Cardiac muscle cell (in vitro differentiated cells and primary cell): Measurements from ENCODE around the gene HGS. TPM values are rescaled to one million over a fixed set of nuclear protein-coding genes. Genes with fewer than 3 reads are reported as not detected.

Experiments used
- DNase-seq, 2 donors: peaks; one replicate each; pipeline versions ENCODE4 v3.0.0 to v3.0.0-alpha.2; 2010 to 2017; ENCODE audit warnings: low read depth in 1 of 2, low spot score in 1 of 2
- H3K27ac ChIP-seq: fragments of 200-600 bp; sonication (generic); 2 replicates; pipeline ENCODE4 v1.5.1; 2016
- H3K27me3 ChIP-seq: fragments of 200-600 bp; sonication (generic); 2 replicates; pipeline ENCODE4 v1.6.0; 2016; ENCODE audit warnings: control low read depth
- H3K36me3 ChIP-seq: fragments of 200-600 bp; sonication (generic); 2 replicates; pipeline ENCODE4 v1.5.1; 2016; ENCODE audit warnings: control low read depth
- H3K4me1 ChIP-seq: fragments of 200-600 bp; sonication (generic); 2 replicates; pipeline ENCODE4 v1.8.1; 2017; ENCODE audit warnings: low read depth, mild to moderate bottlenecking, mixed run types
- H3K4me3 ChIP-seq: fragments of 200-600 bp; sonication (generic); 2 replicates; pipeline ENCODE4 v1.5.1; 2016; ENCODE audit warnings: mild to moderate bottlenecking
- H3K9me3 ChIP-seq: fragments of 200-600 bp; sonication (generic); 2 replicates; pipeline ENCODE4 v1.5.1; 2017; ENCODE audit warnings: low read depth, mild to moderate bottlenecking, control low read depth
- CTCF ChIP-seq: IDR thresholded peaks from 2 replicates; pipeline ENCODE4 v1.5.1; 2012; ENCODE audit warnings: low read depth, mild to moderate bottlenecking, low read length
- polyA plus RNA-seq: library from polyadenylated mRNA; unstranded; fragments of >200 nt; fragmentation: Nextera tagmentation; extraction: Ambion mirVana; gene quantifications from 2 replicates; pipeline ENCODE4 v1.2.1, GENCODE V29; 2016
- total RNA-seq: library from RNA; depleted of rRNA; stranded (reverse); fragments of >200 nt; gene quantifications from 2 replicates; pipeline ENCODE4 v1.2.3, GENCODE V29; 2016

Gene HGS
- total and polyA plus RNA-seq, 2 experiments from 2014 or later = 107 to 109 TPM

- H3K36me3 ChIP-seq = peaks cover 2% of the 10 kb centered on the region
- H3K9me3 ChIP-seq = no peaks in the 10 kb centered on the region
- peak in 1 of 2 donors; percentile 16 for DNase-seq
- peaks cover 20% of the 10 kb centered on the region for H3K4me1 ChIP-seq
- H3K27me3 ChIP-seq = no peaks in the 10 kb centered on the region
- TF ChIP-seq CTCF = no peak
- no peak overlapping the region for H3K27ac ChIP-seq
- H3K4me3 ChIP-seq = peak overlapping the region; percentile 89
These were observed 29.3 kb downstream of the HGS start for GRCh38 chr17:81713004-81713555.

GRCh38 chr17:81713556-81714411, 30.0 kb downstream of the HGS start:
- DNase-seq = no peak
- Histone ChIP-seq H3K4me3 (no peak overlapping the region), H3K9me3 (no peaks in the 10 kb centered on the region), H3K4me1 (peaks cover 20% of the 10 kb centered on the region), H3K36me3 (peaks cover 7% of the 10 kb centered on the region), H3K27me3 (no peaks in the 10 kb centered on the region), H3K27ac (no peak overlapping the region)
- TF ChIP-seq CTCF = no peak

- TF ChIP-seq CTCF = no peak
- no peak overlapping the region for H3K27ac ChIP-seq
- no peaks in the 10 kb centered on the region for H3K9me3 ChIP-seq
These were observed 30.7 kb downstream of the HGS start for GRCh38 chr17:81714412-81715106.

GRCh38 chr17:81715107-81715871, 31.5 kb downstream of the HGS start:
- Histone ChIP-seq H3K27ac (no peak overlapping the region), H3K27me3 (no peaks in the 10 kb centered on the region), H3K36me3 (peaks cover 7% of the 10 kb centered on the region), H3K4me3 (no peak overlapping the region), H3K9me3 (no peaks in the 10 kb centered on the region), H3K4me1 (peaks cover 20% of the 10 kb centered on the region)
- no peak for TF ChIP-seq CTCF
- no peak for DNase-seq

More at GRCh38 chr17:81714412-81715106, 30.7 kb downstream of the HGS start:
- Histone ChIP-seq H3K36me3 (peaks cover 7% of the 10 kb centered on the region), H3K4me3 (no peak overlapping the region), H3K4me1 (peaks cover 20% of the 10 kb centered on the region), H3K27me3 (no peaks in the 10 kb centered on the region)
- no peak for DNase-seq

- Histone ChIP-seq H3K9me3 (no peaks in the 10 kb centered on the region), H3K4me3 (no peak overlapping the region), H3K36me3 (peaks cover 7% of the 10 kb centered on the region), H3K4me1 (peaks cover 17% of the 10 kb centered on the region), H3K27me3 (no peaks in the 10 kb centered on the region), H3K27ac (no peak overlapping the region)
- DNase-seq = no peak
- TF ChIP-seq CTCF = no peak
These were observed 32.3 kb downstream of the HGS start for GRCh38 chr17:81715872-81716673.
